Urinary bladder (tissue), 4 donors: Measurements from ENCODE around the gene ME3. TPM values are rescaled to one million over a fixed set of nuclear protein-coding genes. Genes with fewer than 3 reads are reported as not detected.

Experiments used
- DNase-seq: peaks from one replicate; pipeline ENCODE4 v3.0.0-alpha.2; 2015; ENCODE audit errors: extremely low spot score
- H3K27ac ChIP-seq: one replicate; pipeline ENCODE4 v1.5.1; 2013; ENCODE audit warnings: low read depth, mild to moderate bottlenecking, moderate library complexity
- H3K36me3 ChIP-seq: one replicate; pipeline ENCODE4 v1.6.1; 2013; ENCODE audit warnings: mild to moderate bottlenecking, moderate library complexity; ENCODE audit not compliant: insufficient read depth
- H3K4me1 ChIP-seq: one replicate; pipeline ENCODE4 v1.6.1; 2013; ENCODE audit warnings: mild to moderate bottlenecking, moderate library complexity; ENCODE audit not compliant: insufficient read depth
- H3K4me3 ChIP-seq: one replicate; pipeline ENCODE4 v1.5.1; 2013; ENCODE audit warnings: low read depth, low read length
- WGBS: extraction: QIAGEN DNeasy Blood & Tissue Kit; methylation state at CpG from one replicate; pipeline ENCODE4 v1.1.7; 2013; 5-methylcytosine and 5-hydroxymethylcytosine counted together
- polyA plus RNA-seq: library from polyadenylated mRNA; stranded (reverse); fragments of 200-250 nt; gene quantifications from one replicate; pipeline ENCODE4 v1.2.3, GENCODE V29; 2013
- total RNA-seq: library from RNA; depleted of rRNA; stranded (reverse); fragments of >200 nt; gene quantifications from one replicate; pipeline ENCODE4 v1.2.3, GENCODE V29; 2014
- donor health status: healthy with polysubstance abuse.
- donor health status: healthy.

Gene ME3
- total and polyA plus RNA-seq, 2 donors, result 17.6 to 52.2 TPM

DNA sequence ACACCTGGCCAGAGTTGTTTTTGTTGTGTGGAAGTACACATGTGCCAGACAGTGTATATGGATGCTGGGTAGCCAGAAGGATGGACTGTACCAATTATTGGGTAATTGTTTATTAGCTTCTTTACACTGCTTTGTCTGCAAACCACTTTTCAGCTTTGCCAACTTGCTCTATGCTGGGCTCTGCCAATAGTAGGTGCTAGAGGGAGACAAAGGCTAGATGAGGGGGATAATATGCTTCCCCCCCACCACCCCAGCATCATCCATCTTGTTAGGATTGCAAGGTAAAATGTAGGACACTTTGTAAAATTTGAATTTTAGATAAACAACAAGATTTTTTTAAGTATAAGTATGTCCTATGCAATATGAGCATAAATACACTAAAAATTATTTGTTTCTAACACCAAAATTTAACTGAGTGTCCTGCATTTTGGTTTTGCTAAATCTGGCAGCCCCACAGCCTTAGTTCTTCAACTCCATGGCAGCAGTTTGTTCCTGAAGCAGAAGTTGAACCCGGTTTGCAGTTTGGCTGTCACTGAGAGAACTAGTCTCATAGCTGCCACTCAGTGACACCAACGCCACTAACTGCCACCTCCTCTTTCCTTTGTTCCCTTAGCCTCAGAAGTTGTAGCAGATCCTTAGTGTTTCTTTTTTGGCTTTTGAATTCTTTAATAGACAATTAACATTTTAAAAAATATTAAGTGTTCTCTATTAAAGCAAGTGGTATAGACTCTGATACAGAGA lies 219.0 kb downstream of the ME3 start:
- H3K27ac ChIP-seq, result no peak overlapping the region
- DNase-seq, result no peak
- 80% methylated on average over 2 of the region's 2 CpGs for WGBS
- no peak overlapping the region for H3K4me3 ChIP-seq
- H3K4me1 ChIP-seq, result no peaks in the 10 kb centered on the region
- no peaks in the 10 kb centered on the region for H3K36me3 ChIP-seq

DNA sequence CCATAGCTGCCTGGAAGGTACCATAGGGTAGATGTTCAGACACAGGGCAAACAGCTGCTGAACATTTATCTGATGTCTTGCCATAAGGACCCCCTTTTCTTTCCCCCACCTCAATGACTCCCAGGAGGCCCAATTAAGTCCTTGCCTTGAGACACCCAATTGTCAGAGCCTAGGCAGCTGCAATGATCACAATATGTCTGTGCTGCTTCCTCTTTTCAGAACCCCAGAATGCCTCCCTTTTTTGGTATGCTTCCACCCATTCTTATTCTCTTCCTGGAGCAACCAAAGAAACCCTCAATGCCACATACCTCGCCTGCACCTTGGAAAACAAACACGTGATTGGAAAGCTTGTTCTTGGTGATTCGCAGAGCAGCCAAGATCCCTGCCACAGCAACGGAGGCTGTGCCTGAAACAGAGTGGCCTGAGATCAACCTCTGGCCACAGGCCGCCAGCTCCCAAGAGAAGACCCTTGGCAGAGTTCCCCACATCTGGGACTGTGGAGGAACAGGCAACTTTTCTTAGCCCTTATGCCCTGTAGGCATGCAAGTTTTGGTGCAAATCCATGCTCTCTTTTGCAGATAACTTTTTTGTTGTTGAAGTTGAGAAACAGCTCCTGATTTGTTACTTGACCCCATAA lies 222.3 kb downstream of the ME3 start:
- 87% methylated on average over 5 of the region's 5 CpGs for WGBS
- Histone ChIP-seq H3K4me3 (no peak overlapping the region), H3K4me1 (no peaks in the 10 kb centered on the region), H3K36me3 (no peaks in the 10 kb centered on the region), H3K27ac (no peak overlapping the region)
- DNase-seq, result no peak

DNA sequence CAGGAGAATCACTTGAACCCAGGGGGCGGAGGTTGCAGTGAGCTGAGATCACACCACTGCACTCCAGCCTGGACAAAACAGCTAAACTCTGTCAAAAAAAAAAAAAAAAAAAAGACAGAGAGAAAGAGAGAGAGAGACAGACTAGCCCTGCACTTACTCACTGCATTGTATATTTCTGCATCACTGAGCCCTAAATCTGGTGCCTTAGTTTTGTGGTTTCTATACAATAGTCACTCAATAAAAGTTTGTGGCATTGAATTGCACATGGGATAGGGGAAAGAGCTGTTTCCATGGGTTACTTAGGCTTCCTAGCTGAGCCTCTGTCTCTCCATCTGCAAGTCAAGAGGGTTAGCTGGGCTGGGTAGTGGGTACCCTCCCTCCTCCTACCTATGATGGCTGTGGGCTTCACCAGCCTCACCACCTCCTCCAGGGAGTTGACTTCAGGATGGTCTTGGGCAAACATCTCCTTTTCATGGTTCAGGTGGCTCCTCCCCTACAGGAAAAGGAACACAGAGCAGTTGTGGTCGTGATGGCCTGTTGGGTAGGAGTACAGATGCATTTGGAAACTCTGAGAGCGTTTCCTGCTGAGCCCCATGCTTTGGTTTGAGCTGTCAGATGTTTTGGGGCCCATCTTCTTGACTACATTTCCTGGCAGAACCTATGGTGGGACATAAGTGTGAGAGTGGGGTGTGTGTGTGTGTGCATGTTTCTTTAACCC lies 224.5 kb downstream of the ME3 start:
- 88% methylated on average over 3 of the region's 3 CpGs for whole genome bisulfite sequencing

DNA sequence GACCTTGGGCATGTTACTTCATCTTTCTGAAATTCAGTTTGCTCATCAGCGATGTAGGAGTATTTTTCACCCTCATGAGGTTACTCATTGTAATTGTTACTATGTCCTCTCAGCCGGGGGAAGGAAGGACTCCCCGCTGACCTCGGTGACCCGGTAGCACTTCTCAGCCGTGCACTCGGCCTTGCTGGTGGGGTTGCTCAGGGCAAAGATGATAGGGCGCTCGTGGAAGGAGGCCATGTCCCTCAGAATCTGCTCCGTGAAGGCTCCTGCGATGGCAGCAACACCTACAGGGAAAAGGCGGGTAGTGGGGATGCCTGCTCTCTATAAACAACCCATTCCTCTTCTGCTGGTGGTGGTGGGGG lies 225.5 kb downstream of the ME3 start:
- no peak for DNase-seq
- no peak overlapping the region for H3K27ac ChIP-seq
- H3K4me3 ChIP-seq, result no peak overlapping the region
- 96% methylated on average over 12 of the region's 12 CpGs for WGBS
- H3K4me1 ChIP-seq, result no peaks in the 10 kb centered on the region
- H3K36me3 ChIP-seq, result no peaks in the 10 kb centered on the region

More for the DNA sequence above, 224.5 kb downstream of the ME3 start:
- no peak overlapping the region for H3K4me3 ChIP-seq
- no peak overlapping the region for H3K27ac ChIP-seq
- H3K4me1 ChIP-seq, result no peaks in the 10 kb centered on the region
- H3K36me3 ChIP-seq, result no peaks in the 10 kb centered on the region
- DNase-seq, result no peak

DNA sequence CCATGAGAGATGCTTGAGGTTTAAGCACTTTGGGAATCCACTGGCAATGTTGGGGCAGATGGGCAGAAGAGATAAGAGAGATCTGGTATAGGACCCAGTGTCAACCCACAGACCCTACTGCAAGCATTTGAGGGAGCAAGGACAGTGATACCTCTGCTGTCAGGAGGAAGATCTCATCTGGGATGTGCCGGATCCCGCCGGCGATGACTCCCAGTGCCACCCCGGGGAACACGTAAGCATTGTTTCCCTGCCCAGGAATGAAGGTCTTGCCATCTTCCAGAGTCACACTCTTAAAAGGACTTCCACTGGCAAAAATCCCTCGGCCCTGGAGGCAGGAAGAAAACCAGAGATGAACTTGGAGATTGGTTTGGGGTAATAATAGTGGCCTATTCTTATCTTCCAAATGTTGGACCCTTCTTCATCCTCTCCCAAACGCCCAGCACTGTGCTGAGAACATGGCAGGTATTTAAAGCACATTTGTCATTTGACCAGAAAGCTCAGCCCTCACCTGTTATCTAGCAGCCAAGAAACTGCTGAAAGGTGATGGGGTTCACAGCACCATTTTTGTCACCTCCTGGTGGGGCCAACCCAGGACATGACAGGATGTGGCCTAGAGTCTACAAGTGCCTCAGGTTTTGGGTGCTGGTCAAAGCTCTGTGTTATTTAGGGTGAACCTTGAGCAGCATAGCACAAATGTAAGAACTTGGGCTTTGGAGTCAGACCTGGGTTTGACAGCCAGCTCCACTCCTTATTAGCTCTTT lies 226.1 kb downstream of the ME3 start:
- H3K36me3 ChIP-seq, result no peaks in the 10 kb centered on the region
- H3K4me1 ChIP-seq, result no peaks in the 10 kb centered on the region
- H3K4me3 ChIP-seq, result no peak overlapping the region
- WGBS, result 95% methylated on average over 8 of the region's 8 CpGs
- H3K27ac ChIP-seq, result no peak overlapping the region
- DNase-seq, result no peak

DNA sequence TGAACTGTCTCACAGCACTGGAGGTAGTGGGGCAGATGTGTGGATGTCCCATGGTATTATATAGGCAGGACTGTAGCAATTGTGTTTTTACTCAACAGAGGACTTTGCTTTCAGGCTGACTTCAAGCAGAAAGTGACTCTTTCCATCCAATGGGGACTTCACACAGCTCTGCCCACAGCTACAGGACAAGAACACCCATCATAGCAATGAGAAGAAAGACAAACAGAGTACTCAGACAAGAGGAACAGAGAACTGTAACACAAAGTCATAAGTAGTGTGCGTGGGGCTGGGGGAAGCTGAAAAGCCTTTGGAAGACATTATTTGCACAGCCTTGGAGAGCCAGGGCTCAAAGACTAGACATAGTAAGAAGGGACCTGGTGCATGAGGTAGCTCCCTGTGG lies 227.4 kb downstream of the ME3 start:
- no peak overlapping the region for H3K27ac ChIP-seq
- no peak overlapping the region for H3K4me3 ChIP-seq
- H3K4me1 ChIP-seq, result no peaks in the 10 kb centered on the region
- no peaks in the 10 kb centered on the region for H3K36me3 ChIP-seq
- 98% methylated on average over 1 of the region's 1 CpG for WGBS
- DNase-seq, result no peak

DNA sequence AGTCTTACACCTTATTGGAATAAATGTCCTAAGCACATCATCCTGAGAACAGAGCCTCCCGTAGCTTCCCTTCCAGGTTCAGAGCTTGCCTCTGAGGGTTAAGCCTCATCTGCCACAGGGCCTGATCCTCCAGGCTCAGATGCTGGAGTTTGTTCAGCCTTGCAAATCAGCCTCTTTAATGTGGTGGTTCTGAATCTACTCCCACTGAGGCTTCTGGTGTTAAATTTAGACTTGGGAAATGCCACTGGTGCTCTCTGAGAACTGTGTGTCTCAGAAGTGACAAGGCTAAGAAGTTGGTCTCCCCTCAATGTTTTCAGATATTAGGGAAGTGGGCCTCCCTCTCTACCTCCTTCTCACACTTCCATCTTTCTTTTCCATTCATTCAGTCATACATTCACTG lies 229.0 kb downstream of the ME3 start:
- no peak overlapping the region for H3K27ac ChIP-seq
- H3K4me3 ChIP-seq, result no peak overlapping the region
- H3K4me1 ChIP-seq, result no peaks in the 10 kb centered on the region
- WGBS, result 0% methylated on average over 1 of the region's 1 CpG
- DNase-seq, result no peak
- H3K36me3 ChIP-seq, result no peaks in the 10 kb centered on the region

DNA sequence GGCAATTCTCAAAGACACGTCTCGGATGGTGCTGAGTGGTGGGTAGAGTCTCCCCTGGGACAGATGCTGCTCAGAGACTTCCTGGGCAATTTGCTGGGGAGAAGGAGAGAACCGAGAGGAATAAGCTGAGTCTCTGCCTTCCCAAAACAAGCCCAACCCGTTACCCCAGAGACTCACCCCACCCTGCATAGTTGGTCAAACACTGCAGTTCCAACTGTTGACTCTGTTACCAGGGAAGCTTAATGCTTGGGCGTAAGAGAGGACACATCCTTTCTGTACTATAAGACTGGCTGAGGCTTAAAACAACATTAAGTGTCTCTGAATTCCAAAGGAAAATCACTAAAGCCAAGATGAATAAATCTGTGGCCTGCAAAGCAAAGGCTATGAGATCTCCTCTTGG lies 229.6 kb downstream of the ME3 start:
- no peak for DNase-seq
- Histone ChIP-seq H3K27ac (no peak overlapping the region), H3K4me3 (no peak overlapping the region), H3K4me1 (no peaks in the 10 kb centered on the region), H3K36me3 (no peaks in the 10 kb centered on the region)
- 85% methylated on average over 5 of the region's 5 CpGs for WGBS

DNA sequence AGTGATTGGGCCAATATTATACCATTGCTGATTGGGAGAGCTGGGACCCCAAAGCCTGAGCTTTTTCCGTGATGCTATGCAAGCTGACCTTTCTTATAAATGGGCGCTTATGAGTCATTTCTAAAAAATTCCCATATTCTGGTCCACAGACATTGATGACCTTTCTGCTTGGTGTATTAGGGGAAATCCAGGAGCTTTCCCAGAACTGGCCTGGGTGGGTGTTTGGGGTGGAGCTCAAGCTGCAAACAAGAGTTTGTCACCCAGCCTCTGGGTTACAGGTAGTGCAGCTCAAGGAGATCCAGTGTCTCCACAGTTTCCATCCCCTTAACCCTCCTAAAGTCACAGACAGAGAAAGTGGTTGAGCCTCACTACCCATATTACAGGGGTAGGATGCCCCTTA lies 230.0 kb downstream of the ME3 start:
- Histone ChIP-seq H3K4me1 (no peaks in the 10 kb centered on the region), H3K27ac (no peak overlapping the region), H3K36me3 (no peaks in the 10 kb centered on the region), H3K4me3 (no peak overlapping the region)
- 88% methylated on average over 2 of the region's 2 CpGs for WGBS
- no peak for DNase-seq

DNA sequence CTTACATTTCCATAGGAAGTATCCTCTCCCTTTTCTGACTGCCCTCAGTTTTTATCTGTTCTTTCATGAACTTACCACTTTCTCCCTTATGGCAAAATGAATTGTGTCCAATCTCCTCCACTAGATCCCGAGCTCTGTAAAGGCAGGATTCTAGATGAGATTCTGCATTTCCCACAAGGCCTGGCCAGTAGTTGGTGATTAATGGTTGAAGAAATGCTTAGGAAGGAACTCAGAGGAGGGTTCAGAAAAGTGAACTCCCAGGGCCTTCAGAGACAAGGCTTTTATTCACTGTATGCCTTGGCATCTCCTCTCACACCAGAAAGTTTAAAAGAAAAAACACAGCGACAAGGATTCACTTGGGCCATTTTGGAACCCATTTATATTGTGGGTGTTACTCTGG lies 231.6 kb downstream of the ME3 start:
- Histone ChIP-seq H3K36me3 (no peaks in the 10 kb centered on the region), H3K4me1 (no peaks in the 10 kb centered on the region), H3K4me3 (no peak overlapping the region), H3K27ac (no peak overlapping the region)
- WGBS, result 75% methylated on average over 2 of the region's 2 CpGs
- DNase-seq, result no peak

DNA sequence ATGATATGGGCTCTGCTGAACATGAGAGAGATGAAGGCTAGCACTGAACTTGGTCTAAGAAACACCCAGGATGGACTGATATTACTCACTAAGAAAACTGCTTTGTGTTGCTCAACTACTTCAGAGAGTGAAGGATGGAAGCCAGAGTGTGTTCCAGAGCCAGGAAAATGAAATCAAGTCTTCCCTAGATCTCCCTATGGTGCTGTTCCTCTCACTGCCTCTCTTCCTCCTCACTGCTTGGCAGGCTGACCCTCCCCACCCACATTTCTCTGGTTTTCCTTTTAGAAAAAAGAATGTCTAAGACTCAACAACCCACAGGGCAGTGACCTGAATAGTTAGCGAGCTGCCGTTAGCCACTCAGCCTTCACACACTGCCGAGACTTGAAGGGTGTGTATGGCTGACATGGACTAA lies 232.1 kb downstream of the ME3 start:
- Histone ChIP-seq H3K4me3 (no peak overlapping the region), H3K27ac (no peak overlapping the region), H3K36me3 (no peaks in the 10 kb centered on the region), H3K4me1 (no peaks in the 10 kb centered on the region)
- DNase-seq, result no peak
- 77% methylated on average over 3 of the region's 3 CpGs for WGBS

DNA sequence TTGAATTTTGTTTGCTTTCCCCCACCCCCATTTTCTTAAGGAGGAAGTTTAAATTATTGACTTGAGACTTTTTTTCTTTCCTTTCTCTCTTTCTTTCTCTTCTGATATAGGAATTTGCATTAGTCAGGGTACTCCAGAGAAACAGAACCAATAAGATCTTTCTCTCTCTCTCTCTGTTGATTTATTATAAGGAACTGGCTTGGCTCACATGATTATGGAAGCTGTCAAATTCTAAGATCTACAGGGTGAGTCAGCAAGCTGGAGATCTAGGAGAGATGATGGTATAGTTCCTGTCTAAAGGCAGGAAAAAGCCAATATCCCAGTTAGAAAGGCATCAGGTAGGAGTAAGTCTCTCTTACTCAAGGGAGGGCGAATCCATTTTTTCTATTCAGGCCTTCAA lies 233.7 kb downstream of the ME3 start:
- no peak for DNase-seq
- H3K4me1 ChIP-seq, result no peaks in the 10 kb centered on the region
- no peak overlapping the region for H3K4me3 ChIP-seq
- 95% methylated on average over 1 of the region's 1 CpG for WGBS
- no peaks in the 10 kb centered on the region for H3K36me3 ChIP-seq
- no peak overlapping the region for H3K27ac ChIP-seq

DNA sequence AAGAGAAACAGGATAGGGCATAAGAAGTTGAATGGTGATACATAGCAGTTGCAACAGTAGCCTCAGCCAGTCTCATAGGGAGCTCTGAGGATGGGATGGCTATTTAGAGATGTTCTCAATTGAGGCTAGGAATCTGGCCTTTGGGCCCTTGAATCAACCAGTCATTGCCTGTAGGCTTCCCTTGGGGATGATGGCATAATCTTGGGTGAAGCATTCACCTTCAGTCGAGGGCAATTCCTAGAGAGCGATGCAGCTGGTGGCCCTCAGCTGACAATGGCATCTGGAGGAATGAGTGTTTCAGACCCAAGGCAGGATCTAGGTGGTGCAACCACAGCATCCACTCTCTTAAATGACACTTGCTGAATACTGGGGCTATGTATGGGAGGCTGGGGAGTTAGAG lies 236.7 kb downstream of the ME3 start:
- 100% methylated on average over 2 of the region's 2 CpGs for WGBS
- no peaks in the 10 kb centered on the region for H3K36me3 ChIP-seq
- no peaks in the 10 kb centered on the region for H3K4me1 ChIP-seq

More for the DNA sequence above, 236.7 kb downstream of the ME3 start:
- no peak for DNase-seq
- H3K4me3 ChIP-seq, result no peak overlapping the region
- no peak overlapping the region for H3K27ac ChIP-seq
